Endothelial cell of umbilical vein (primary cell): ENCODE results near the gene OST4.

Experiments used
- CTCF ChIP-seq, 2 donors: IDR thresholded peaks; 1 replicate in 1 of 2; 2 replicates in 1 of 2; pipeline ENCODE4 v1.5.1; 2011; ENCODE audit warnings: low read length in 2 of 2, mild to moderate bottlenecking in 2 of 2, moderate library complexity in 2 of 2, control low read depth in 1 of 2, inconsistent platforms in 1 of 2, low read depth in 1 of 2; ENCODE audit not compliant: insufficient read depth in 1 of 2; ENCODE audit errors: extremely low read depth in 1 of 2
- EZH2 ChIP-seq: IDR thresholded peaks from 2 replicates; pipeline ENCODE4 v1.6.1; 2012; ENCODE audit warnings: borderline replicate concordance, low read depth, mild to moderate bottlenecking, moderate library complexity, low read length, inconsistent platforms; ENCODE audit not compliant: severe bottlenecking
- FOS ChIP-seq: IDR thresholded peaks from 2 replicates; pipeline ENCODE4 v1.6.1; 2011; ENCODE audit warnings: mild to moderate bottlenecking, low read length, moderate library complexity, borderline replicate concordance; ENCODE audit not compliant: insufficient read depth

- TF ChIP-seq FOS, result no peak
- TF ChIP-seq EZH2, result no peak
- TF ChIP-seq CTCF (IDR thresholded peaks at IDR 0.05; ENCODE audit: extremely low read depth in 1 of 2, insufficient read depth in 1 of 2, low read depth in 1 of 2, low read length in 2 of 2), result no peak
Measured at GRCh38 chr2:27082773-27083409, 11.4 kb upstream of the OST4 start.
